GM12878 (cell line): Measurements from ENCODE around the gene CEND1. TPM values are rescaled to one million over a fixed set of nuclear protein-coding genes. Genes with fewer than 3 reads are reported as not detected.

Experiments
- ASH2L ChIP-seq: fragments of 300-600, 200-600 bp; sonication (generic); IDR thresholded peaks from 2 replicates; pipeline ENCODE4 v1.6.1; 2017; ENCODE audit warnings: low read depth, mild to moderate bottlenecking, borderline replicate concordance
- BACH1 ChIP-seq: fragments of 450-650 bp; IDR thresholded peaks from 2 replicates; pipeline ENCODE4 v1.6.1; 2017; ENCODE audit warnings: mild to moderate bottlenecking, borderline replicate concordance
- BHLHE40 ChIP-seq, 2 experiments: fragments of 450-650 bp in 1 of 2; IDR thresholded peaks; 2 replicates each; pipeline ENCODE4 v1.6.1; 2011 to 2017; ENCODE audit warnings: low read depth in 2 of 2, borderline replicate concordance in 1 of 2, improper control_type of control experiment in 1 of 2, low read length in 1 of 2, mild to moderate bottlenecking in 1 of 2
- BRCA1 ChIP-seq: IDR thresholded peaks from 2 replicates; pipeline ENCODE4 v1.6.1; 2011; ENCODE audit warnings: low read depth, low read length, improper control_type of control experiment
- DPF2 ChIP-seq: fragments of 450-650 bp; IDR thresholded peaks from 2 replicates; pipeline ENCODE4 v1.6.1; 2017; ENCODE audit warnings: mild to moderate bottlenecking
- E2F4 ChIP-seq: IDR thresholded peaks from 2 replicates; pipeline ENCODE4 v1.6.1; 2012; ENCODE audit warnings: low read depth, low read length, improper control_type of control experiment
- GABPA ChIP-seq: IDR thresholded peaks from 2 replicates; pipeline ENCODE4 v1.6.1; 2014; ENCODE audit warnings: antibody characterized with exemption, low read depth, mild to moderate bottlenecking, inconsistent platforms
- HCFC1 ChIP-seq: fragments of 150-350 bp; IDR thresholded peaks from 2 replicates; pipeline ENCODE4 v1.6.1; 2014; ENCODE audit warnings: low read length
- KLF5 ChIP-seq: fragments of 450-650 bp; IDR thresholded peaks from 2 replicates; pipeline ENCODE4 v1.6.1; 2014; ENCODE audit warnings: mild to moderate bottlenecking; ENCODE audit not compliant: partially characterized antibody
- LARP7 ChIP-seq: fragments of 450-650 bp; IDR thresholded peaks from 2 replicates; pipeline ENCODE4 v1.6.1; 2017; ENCODE audit warnings: mild to moderate bottlenecking
- NFIC ChIP-seq: IDR thresholded peaks from 2 replicates; pipeline ENCODE4 v1.6.1; 2012; ENCODE audit warnings: low read depth, mild to moderate bottlenecking, inconsistent platforms, low read length, moderate library complexity
- RAD21 ChIP-seq: IDR thresholded peaks from 2 replicates; pipeline ENCODE4 v1.6.1; 2011; ENCODE audit warnings: mild to moderate bottlenecking, low read depth, low read length, moderate library complexity; ENCODE audit not compliant: insufficient read depth
- RCOR1 ChIP-seq: conservative IDR thresholded peaks from 2 replicates; pipeline ENCODE4 v1.6.1; 2012; ENCODE audit warnings: low read depth, low read length, improper control_type of control experiment
- SMC3 ChIP-seq: IDR thresholded peaks from 2 replicates; pipeline ENCODE4 v1.6.1; 2011; ENCODE audit warnings: low read length, improper control_type of control experiment, borderline replicate concordance
- SRF ChIP-seq, 2 experiments: IDR thresholded peaks; 2 replicates each; pipeline ENCODE4 v1.6.1; 2011; ENCODE audit warnings: low read depth in 2 of 2, low read length in 2 of 2, mild to moderate bottlenecking in 1 of 2, moderate library complexity in 1 of 2
- SUZ12 ChIP-seq: fragments of 200-600 bp; sonication (generic); IDR thresholded peaks from one replicate; pipeline ENCODE4 v1.6.1; 2018; ENCODE audit warnings: antibody characterized with exemption, mild to moderate bottlenecking; ENCODE audit not compliant: unreplicated experiment
- TCF3 ChIP-seq: IDR thresholded peaks from 2 replicates; pipeline ENCODE4 v1.6.1; 2012; ENCODE audit warnings: low read depth, mild to moderate bottlenecking, low read length, borderline replicate concordance; ENCODE audit not compliant: insufficient read depth
- polyA plus RNA-seq, 11 experiments: library from polyadenylated mRNA; depleted of rRNA in 4 of 11; unstranded in 6 of 11; stranded (reverse) in 5 of 11; fragments of >200 nt; fragmentation: Nextera tagmentation in 4 of 11; fragmentation: Illumina TruSeq in 1 of 11; extraction: Ambion mirVana in 4 of 11; extraction: Trizol in 1 of 11; gene quantifications; 1 replicate in 1 of 11; 2 replicates in 10 of 11; pipeline versions ENCODE4 v1.2.1 to v1.2.3, GENCODE V29; 2011 to 2016; ENCODE audit warnings: inconsistent platforms in 2 of 11, missing spikeins in 2 of 11, low read depth in 1 of 11
- total RNA-seq, 4 experiments: library from RNA; depleted of rRNA in 3 of 4; stranded (reverse); fragments of >200 nt in 3 of 4; fragmentation: Illumina TruSeq in 1 of 4; extraction: Trizol in 1 of 4; gene quantifications; 2 replicates each; pipeline versions ENCODE4 v1.2.1 to v1.2.3, GENCODE V29; 2013 to 2021
- TF ChIP-seq, protein P1 (sequence below): fragments of 450-650 bp; formaldehyde crosslinking; IDR thresholded peaks from 2 replicates; pipeline ENCODE4 v1.4.0; 2022; ENCODE audit warnings: mild to moderate bottlenecking, moderate library complexity
- TF ChIP-seq, protein P2 (sequence below): fragments of 150-350 bp; IDR thresholded peaks from 2 replicates; pipeline ENCODE4 v1.6.1; 2016; ENCODE audit warnings: low read depth, low read length
- TF ChIP-seq, protein P3 (sequence below): fragments of 450-650 bp; IDR thresholded peaks from 2 replicates; pipeline ENCODE4 v1.6.1; 2017; ENCODE audit warnings: low read depth, mild to moderate bottlenecking, moderate library complexity

Gene CEND1
- total and polyA plus RNA-seq, 10 of the 15 experiments (the other 5 are each of a cell fraction or from before 2014, with no cell fraction given): 0.31 to 13.6 (median 7.2) TPM; not detected in 1

DNA sequence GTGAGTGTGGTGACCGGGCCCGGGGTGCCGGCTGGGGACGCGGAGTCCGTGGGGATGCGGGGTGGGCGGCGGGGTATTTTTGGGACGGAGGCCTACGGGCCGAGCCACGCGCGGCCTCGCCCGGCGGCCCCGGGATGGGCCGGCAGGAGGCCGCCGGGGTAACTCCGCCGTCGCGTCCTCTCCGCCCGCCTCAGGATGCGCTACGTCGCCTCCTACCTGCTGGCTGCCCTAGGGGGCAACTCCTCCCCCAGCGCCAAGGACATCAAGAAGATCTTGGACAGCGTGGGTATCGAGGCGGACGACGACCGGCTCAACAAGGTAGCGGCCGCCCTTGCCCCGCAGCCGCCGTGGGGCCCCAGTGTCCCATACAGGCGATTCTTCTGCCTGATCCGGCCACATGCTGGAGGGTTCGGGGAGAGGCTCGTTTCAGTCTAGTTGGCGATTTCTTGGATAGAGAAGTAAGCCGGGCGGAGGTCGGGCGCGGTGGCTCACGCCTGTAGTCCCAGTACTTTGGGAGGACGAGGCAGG, 20.2 kb upstream of the CEND1 start (continued):
- TF ChIP-seq BHLHE40 (IDR thresholded peaks at IDR 0.05; ENCODE audit: borderline replicate concordance in 1 of 2, low read depth in 2 of 2, low read length in 1 of 2) (peak in 1 of 2 experiments; percentile 14; a peak in 1 of 4 replicates), ASH2L (no peak), SUZ12 (no peak), LARP7 (no peak; the same call in 1 of the 2 replicates), DPF2 (0 out of 2 replicates have a peak, but pooled peaks have one; percentile 17), BACH1 (peak; percentile 60; the same call in 1 of the 2 replicates), E2F4 (no peak), SMC3 (no peak), KLF5 (no peak), RCOR1 (no peak), SRF (IDR thresholded peaks at IDR 0.05; ENCODE audit: low read depth in 2 of 2, low read length in 2 of 2) (no peak), BRCA1 (no peak), HCFC1 (no peak), RAD21 (no peak), TCF3 (no peak), NFIC (no peak), GABPA (no peak)
- TF ChIP-seq, protein P1, sequence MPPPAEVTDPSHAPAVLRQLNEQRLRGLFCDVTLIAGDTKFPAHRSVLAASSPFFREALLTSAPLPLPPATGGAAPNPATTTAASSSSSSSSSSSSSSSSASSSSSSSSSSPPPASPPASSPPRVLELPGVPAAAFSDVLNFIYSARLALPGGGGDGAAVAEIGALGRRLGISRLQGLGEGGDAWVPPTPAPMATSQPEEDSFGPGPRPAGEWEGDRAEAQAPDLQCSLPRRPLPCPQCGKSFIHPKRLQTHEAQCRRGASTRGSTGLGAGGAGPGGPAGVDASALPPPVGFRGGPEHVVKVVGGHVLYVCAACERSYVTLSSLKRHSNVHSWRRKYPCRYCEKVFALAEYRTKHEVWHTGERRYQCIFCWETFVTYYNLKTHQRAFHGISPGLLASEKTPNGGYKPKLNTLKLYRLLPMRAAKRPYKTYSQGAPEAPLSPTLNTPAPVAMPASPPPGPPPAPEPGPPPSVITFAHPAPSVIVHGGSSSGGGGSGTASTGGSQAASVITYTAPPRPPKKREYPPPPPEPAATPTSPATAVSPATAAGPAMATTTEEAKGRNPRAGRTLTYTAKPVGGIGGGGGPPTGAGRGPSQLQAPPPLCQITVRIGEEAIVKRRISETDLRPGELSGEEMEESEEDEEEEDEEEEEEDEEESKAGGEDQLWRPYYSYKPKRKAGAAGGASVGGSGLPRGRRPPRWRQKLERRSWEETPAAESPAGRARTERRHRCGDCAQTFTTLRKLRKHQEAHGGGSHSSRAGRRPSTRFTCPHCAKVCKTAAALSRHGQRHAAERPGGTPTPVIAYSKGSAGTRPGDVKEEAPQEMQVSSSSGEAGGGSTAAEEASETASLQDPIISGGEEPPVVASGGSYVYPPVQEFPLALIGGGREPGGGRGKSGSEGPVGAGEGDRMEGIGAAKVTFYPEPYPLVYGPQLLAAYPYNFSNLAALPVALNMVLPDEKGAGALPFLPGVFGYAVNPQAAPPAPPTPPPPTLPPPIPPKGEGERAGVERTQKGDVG (CRISPR knock-in tag): no peak
- TF ChIP-seq, protein P2, sequence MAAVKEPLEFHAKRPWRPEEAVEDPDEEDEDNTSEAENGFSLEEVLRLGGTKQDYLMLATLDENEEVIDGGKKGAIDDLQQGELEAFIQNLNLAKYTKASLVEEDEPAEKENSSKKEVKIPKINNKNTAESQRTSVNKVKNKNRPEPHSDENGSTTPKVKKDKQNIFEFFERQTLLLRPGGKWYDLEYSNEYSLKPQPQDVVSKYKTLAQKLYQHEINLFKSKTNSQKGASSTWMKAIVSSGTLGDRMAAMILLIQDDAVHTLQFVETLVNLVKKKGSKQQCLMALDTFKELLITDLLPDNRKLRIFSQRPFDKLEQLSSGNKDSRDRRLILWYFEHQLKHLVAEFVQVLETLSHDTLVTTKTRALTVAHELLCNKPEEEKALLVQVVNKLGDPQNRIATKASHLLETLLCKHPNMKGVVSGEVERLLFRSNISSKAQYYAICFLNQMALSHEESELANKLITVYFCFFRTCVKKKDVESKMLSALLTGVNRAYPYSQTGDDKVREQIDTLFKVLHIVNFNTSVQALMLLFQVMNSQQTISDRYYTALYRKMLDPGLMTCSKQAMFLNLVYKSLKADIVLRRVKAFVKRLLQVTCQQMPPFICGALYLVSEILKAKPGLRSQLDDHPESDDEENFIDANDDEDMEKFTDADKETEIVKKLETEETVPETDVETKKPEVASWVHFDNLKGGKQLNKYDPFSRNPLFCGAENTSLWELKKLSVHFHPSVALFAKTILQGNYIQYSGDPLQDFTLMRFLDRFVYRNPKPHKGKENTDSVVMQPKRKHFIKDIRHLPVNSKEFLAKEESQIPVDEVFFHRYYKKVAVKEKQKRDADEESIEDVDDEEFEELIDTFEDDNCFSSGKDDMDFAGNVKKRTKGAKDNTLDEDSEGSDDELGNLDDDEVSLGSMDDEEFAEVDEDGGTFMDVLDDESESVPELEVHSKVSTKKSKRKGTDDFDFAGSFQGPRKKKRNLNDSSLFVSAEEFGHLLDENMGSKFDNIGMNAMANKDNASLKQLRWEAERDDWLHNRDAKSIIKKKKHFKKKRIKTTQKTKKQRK: no peak
- TF ChIP-seq, protein P3, sequence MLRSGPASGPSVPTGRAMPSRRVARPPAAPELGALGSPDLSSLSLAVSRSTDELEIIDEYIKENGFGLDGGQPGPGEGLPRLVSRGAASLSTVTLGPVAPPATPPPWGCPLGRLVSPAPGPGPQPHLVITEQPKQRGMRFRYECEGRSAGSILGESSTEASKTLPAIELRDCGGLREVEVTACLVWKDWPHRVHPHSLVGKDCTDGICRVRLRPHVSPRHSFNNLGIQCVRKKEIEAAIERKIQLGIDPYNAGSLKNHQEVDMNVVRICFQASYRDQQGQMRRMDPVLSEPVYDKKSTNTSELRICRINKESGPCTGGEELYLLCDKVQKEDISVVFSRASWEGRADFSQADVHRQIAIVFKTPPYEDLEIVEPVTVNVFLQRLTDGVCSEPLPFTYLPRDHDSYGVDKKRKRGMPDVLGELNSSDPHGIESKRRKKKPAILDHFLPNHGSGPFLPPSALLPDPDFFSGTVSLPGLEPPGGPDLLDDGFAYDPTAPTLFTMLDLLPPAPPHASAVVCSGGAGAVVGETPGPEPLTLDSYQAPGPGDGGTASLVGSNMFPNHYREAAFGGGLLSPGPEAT: no peak
